HT-29 (cell line): ENCODE measurements around the gene TMEM161A. TPM values are rescaled to one million over a fixed set of nuclear protein-coding genes. Genes with fewer than 3 reads are reported as not detected.
"Not testable (repeated sequence)": the region's sequence is repeated elsewhere in the genome, so short reads cannot be mapped to it uniquely, and the experiment has no call there.

Source experiments
- DNase-seq: peaks from one replicate; pipeline ENCODE4 v3.0.0-alpha.2; 2015; ENCODE audit warnings: low spot score
- total RNA-seq: library from RNA; depleted of rRNA; stranded (reverse); fragments of >200 nt; shearing (Covaris generic); gene quantifications from 2 replicates; pipeline ENCODE4 v1.2.3, GENCODE V29; 2014; rRNA removed

TMEM161A gene
- 59.0 and 63.8 TPM in 2 replicates for total RNA-seq

- DNase-seq: peak; percentile 94
Measured at GRCh38 chr19:19138109-19138981, at the start of gene TMEM161A. Gene TMEM161A, minus strand, starts transcription at chr19:19138478. Its CDS starts 50 bp downstream, at chr19:19138428.

DNA sequence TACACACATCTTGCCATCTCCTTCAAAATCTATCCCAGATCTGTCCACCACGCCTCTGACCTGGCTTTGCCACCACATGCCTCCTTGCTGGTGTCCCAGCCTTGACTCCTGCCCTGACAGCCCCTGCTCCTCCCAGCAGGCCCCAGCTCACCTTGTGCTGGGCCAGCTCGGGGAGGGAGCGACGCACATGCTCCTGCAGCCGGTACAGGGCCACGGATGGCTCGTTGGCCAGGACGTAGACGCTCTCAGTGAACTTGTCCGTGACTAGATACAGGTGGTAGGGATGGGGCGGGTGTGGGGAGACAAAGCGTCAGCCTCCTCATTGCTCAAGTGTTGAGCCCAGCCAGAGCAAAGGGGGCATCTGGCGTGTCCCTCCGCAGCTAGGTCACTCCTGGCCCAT is 48.5 kb upstream of the TMEM161A start:
- DNase-seq: no peak

- DNase-seq: peak; percentile 29
Measured at GRCh38 chr19:19185853-19186740, 47.8 kb upstream of the TMEM161A start.

DNA sequence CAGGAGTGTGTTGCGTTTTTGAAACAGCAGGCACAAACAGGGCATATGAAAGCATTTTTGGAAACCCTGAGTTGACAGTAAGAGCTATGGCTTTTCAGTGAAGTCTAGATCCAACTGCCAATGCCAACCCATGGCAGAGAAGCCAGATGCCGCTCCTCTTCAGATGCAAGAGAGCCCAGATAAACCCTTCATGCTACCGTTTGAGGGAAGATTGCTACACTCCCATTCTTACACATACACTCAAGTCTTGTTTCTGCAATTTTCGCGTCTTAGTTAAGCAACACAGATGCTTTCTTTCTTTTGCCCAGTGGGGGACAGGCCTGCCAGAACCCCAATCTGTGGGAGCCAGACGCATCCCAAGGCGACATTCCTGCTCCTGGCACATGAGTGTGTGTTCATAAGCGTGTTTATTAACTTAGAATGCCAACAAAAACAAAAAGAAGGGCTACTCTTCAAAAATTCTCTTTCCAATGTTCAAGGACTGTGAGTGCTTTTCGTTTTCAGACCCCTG is 43.3 kb upstream of the TMEM161A start:
- DNase-seq: no peak

DNA sequence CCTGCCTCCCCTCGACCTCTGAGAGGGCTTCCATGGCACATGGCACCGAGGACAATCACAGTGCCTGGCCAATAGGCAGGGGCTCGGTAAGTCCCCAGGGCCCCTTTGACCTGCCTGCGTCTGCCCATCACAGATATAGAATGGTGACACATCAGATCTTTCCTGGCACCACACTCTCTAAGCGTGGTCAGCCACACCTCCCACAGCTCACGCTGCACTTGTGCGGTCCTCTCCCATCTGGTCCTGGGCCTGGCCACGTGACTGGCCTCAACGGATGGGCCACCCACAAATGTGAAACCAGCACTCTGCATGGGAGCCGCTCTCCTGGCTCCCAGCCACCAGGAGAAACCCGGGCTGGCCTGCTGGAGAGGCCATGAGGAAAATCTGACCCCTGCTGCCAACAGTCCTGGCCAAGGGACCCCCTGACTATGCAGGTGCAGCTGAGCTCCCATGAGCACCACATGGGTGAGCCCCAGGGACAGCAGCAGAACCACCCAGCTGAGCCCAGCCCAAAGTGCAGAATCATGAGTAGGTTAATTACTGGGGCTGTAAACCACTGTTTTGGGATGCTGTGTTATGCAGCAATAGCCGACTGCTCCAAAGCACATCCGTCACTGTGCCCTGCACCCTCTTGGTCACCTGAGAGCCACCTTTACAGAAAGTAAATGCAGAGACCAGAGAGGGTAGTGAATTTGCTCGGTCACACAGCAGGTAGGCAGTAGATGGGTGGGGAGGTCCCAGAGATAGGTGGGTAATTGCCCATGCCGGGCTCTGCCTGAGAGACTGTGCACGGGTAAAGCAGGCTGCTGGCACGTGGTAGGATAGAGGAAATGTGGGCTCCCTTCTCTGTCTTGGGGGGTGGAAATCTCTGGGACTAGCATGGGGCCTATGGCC is 41.5 kb upstream of the TMEM161A start:
- DNase-seq: no peak

GRCh38 chr19:19176950-19177349 is 38.7 kb upstream of the TMEM161A start:
- no peak for DNase-seq

DNA sequence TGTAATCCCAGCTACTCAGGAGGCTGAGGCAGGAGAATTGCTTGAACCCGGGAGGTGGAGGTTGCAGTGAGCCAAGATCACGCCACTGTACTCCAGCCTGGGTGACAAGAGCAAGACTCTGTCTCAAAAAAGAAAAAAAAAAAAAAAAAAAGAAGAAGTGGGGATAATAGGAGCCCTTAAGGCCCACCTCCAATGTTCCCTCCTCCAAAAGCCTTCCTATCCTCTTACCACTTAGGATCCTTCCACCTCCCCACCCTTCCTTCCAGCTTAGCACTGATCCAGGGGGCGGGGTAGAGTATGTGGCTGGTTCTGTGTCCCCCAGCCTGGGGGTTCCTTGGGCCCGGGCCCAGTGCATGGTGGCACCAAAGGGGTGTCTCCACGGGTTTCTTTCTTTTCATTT is 35.0 kb upstream of the TMEM161A start:
- DNase-seq: not testable (repeated sequence)

DNA sequence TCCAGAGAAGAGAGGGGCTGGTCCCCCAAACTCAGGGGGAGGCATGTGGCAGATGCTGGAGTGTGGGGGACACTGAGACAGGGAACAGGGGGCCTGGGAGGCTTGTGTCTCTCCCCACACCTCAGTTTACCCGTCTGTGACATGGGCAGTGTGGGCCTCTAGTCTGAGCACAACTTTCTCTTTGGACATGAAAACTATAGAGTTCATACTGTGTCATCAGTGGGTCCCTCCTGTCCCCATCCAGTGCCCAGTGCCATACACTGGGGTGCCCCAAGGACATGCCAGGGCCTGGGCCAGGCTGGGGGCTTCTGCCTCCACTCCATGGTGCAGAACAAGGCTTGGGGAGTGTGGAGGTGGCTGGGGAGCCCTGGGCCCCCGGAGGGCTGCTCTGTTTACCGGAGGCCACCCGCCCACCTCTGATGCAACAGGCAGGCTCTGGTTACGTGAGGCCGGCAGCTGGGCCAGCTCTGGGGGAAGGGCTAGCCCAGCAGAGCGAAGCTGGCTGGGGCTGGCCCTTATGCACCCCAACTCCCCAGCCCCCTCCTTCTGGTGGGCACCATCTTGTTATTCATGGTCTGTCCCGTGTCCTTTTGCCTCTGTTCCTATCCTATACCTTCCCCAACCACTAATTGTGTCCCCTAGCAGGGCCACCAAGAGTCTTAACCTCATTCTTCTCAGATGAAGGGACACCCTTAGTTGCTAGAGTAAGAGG is 33.7 kb upstream of the TMEM161A start:
- no peak for DNase-seq

GRCh38 chr19:19170873-19171672 is 32.8 kb upstream of the TMEM161A start:
- no peak for DNase-seq

DNA sequence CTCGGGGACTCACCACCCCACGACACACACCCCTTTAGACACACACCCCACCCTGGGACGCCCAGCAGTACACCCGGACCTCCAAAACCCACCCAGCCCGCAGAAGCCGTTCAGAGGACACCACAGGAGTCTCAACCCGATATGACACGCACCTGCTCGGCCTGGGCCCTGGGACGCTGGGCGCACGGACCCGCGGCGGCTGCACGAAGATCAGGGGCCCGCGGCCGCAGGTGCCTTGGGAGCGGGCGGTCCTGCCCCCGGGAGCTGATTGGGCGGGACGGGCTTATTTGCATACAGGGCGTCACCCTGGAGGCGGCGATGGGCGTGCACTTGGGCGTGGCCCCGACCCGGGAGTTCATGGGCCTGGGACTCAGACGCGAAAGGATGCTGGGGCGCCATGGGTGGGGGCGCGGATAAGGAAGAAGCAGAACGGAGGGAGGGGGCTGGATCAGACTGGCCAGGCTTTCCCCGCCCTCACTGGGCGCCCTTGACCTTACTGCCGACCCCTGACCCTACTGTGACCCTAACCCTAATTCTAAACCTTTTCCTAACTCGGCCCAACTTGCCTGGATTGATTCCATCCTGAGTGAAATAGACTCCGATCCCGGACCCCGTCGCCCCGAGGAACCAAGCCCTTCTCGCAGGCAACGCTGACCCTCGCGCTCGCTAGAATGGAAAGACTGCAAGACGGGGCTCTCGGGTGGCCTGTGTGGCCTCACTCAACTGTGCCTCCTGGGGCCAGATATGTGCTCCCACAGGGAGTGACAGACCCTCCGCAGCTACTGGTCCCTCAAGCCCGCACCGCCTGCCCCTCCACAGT is 32.0 kb upstream of the TMEM161A start, which contains the start of gene MEF2B:
Gene MEF2B, minus strand, starts transcription at position 211 of the 820 bp plus-strand sequence. CDS start 19,528 bp downstream, outside the sequence.
- peak; percentile 38 for DNase-seq

GRCh38 chr19:19169236-19170052 is 31.2 kb upstream of the TMEM161A start:
- no peak for DNase-seq

DNA sequence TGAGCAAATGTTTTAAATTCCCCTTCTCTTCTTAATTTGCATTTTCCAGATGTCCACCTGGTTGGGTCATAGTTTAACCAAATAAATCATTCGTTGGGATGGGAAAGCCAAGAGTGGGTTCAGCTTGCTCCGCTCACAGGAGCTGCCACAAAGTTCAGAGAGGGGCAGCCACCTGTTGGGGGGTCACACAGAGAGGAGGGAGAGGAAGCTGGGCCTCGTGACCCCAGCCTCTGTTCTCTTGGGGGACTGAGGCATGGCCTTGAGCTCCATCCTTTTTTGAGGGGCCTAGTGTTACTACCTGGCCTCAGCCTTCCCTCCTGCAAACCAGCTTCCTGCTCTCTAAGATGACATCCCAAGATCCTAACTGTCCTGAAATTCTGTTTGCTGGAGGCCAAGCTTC is 29.3 kb upstream of the TMEM161A start:
- DNase-seq: no peak

- DNase-seq: no peak
Measured at GRCh38 chr19:19165396-19165795, 27.1 kb upstream of the TMEM161A start.

DNA sequence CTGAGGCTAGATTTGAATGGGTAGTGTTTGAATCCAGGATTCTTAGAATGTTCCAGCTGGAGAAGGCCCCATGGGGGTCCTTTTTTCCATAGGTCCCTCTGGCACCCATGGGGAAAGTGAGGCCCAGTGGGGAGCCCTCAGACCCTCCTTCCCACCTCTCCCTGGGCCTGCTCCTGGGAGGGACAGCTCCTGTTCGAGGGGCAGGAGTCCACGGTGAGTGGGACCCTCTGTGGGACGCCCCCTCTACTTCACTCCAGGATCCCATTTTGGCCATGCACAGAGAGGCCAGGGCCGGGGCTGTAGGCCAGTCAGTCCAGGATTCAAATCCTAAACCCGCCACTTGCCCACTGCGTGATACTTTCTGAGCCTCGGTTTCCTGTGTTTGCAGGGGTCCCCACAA is 24.2 kb upstream of the TMEM161A start:
- no peak for DNase-seq

- DNase-seq: no peak
Measured at GRCh38 chr19:19160461-19161035, 22.3 kb upstream of the TMEM161A start.

- no peak for DNase-seq
Measured at GRCh38 chr19:19159534-19159933, 21.3 kb upstream of the TMEM161A start.

DNA sequence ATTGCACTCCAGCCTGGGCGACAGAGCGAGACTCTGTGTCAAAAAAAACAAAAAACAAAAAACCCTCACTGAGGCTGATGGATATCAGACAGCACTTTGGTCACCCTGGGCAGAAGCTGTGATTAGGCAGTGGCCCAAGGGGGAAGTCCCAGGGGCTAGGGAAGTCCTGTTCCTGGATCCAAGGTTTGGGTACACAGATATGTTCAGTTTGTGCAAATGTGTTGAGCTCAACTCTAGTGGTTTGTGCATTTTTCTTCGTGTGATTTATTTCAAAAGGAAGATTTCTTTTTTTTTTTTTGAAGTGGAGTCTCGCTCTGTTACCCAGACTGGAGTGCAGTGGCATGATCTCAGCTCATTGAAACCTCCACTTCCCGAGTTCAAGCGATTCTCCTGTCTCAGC is 19.5 kb upstream of the TMEM161A start:
- DNase-seq: no peak
